GM18499 (cell line): Measurements from ENCODE around the gene NPL.

Source experiments
- ATAC-seq: cut with Tn5 transposase; IDR thresholded peaks from one replicate; pipeline ENCODE4 v1.9.1; 2021; ENCODE audit warnings: moderate number of reproducible peaks; ENCODE audit not compliant: insufficient read depth, unreplicated experiment

NPL gene

DNA sequence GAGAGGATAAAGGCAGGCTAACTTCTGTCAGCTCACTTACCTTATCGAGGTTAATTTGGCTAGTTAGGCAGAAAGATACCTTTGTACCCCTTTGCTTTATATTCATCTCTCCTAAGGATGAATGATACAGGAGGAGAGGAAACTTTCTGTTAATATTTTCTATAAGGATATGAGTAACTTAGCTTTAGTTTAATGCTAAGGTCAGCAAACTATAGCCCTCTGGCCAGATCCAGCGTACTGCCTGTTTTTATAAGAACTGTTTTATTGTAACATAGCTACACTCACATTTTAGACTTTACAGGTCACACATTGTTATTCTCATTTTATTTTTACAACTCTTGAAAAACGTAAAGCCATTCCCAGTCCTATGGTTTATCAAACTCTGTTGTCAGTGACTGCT, 67.6 kb downstream of the NPL start:
- no peak for ATAC-seq

DNA sequence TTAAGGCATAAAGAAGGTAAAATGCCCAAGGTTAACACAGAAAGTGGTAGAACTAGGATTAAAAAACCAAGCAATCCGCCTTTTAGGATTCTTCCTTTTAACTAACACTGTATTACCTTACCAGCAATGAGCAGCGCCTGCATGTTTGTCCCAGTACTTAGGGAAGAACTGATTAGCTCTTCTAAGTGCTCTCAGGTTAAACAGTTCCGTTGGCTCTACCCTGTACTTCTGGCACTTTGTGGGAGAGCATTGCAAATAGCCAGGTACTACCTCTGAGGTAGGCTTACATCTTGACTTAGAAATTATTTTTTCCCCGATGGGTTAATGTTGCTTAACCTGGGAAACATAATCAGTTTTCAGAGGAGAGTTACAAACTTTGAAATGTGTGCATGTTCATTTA, 71.1 kb downstream of the NPL start:
- no peak for ATAC-seq

- no peak for ATAC-seq
These were observed 72.4 kb downstream of the NPL start for GRCh38 chr1:182861994-182862393.

DNA sequence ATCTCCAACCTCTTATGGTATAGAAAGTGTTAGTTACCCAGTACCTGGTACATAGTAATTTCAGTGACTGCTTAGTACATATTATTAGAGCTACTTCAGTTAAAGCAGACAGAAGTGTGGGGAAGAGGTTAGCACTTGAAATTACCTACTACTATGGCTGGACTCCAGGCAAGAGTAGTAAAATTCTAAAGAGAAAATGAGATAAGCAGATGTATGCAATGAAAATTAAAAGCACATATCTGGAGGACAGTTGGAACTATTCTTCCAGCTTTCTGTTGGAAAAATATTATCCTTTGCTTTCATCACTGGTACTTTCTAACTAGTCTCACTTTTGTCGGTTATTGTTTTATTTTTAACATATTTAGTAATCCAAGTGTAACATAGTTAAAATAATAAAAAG, 73.3 kb downstream of the NPL start:
- no peak for ATAC-seq

DNA sequence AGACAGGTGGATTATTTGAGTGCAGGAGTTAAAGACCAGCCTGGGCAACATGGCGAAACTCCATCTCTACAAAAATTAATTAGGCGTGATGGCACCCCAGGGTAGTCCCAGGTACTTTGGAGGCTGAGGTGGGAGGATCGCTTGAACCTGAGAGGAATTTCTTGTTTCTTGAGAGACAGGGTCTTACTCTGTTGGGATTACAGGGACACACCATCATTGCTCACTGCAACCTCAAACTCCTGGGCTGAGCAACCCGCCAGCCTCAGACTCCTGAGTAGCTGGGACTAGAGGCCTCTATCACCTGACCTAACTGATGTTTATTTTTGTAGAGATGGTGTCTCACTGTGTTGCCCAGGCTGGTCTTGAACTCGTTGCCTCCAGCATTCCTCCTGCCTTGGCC, 74.4 kb downstream of the NPL start:
- ATAC-seq = no peak

DNA sequence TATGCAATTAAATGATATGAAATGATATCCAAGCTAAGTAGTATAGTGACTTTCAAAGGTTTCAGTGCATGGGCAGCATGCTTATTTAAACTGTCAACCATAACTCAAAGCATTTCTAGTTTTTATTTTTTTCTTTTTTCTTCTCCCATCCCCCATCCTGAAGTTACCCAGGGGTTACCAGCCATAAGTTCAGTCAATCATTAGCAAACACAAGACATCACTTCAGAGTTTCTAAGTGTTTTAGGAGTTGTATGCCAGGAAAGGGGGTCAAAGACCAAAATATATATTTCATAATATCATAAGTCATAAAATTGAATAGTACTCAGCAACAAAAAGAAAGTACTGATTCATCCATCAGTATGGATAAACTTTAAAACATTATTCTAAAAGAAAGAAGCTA, 78.3 kb downstream of the NPL start:
- ATAC-seq = no peak

GRCh38 chr1:182869241-182869666, 79.7 kb downstream of the NPL start:
- no peak for ATAC-seq

GRCh38 chr1:182872881-182873280, 83.3 kb downstream of the NPL start:
- ATAC-seq = no peak

DNA sequence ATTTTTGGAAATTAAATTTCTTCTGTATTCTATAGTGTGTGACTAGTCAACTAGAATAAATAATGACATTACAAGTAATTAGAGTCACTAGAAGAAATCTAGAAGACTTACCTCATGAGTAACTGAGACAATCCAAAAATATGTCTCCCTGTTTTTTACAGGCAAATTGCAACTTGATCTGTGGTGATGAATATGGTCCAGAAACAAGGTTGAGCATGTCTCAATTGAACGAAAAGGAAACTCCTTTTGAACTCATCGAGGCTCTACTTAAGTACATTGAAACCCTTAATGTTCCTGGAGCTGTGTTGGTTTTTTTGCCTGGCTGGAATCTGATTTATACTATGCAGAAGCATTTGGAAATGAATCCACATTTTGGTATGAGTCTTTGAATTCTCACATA, 86.3 kb downstream of the NPL start:
- ATAC-seq = no peak

DNA sequence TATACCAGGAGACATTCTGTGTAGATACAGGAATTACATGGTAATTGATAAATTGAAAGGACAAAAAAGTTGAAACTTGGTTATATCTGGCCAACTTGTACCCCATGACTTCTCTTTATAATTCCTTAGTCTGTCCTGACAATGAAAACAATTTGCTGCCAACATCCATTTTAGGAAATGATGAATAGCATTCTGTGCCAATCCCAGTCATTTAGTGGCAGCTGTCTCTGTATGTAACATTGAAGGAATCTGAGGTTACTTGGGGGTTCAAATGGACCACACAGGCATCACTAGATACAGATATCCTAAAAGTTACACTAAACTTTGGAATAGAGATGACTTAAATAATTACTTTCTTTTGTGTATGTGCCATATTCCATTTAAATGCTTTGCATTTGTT, 87.8 kb downstream of the NPL start:
- no peak for ATAC-seq

DNA sequence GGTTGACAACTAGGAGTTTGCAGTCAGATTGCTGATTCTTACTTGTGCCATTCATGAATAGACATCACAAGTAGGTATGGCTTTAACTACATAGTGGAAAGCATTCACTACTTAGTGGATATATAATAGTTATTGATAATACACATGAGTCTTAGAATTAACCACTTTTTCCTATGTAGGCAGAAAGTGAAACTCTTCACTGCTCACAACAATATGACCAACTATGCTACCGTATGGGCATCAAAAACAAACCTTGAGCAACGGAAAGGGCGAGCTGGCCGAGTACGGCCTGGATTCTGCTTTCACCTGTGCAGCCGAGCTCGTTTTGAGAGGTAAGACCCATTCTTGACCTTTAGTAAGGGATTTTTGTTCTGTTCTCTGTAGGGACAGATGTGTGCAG, 88.3 kb downstream of the NPL start:
- no peak for ATAC-seq
